MM.1S (cell line): Measurements from ENCODE around the gene FJX1.

Source experiments
- EZH2 ChIP-seq: fragments of 300-600 bp; sonication (generic); optimal IDR thresholded peaks from 2 replicates; pipeline ENCODE3; 2017; ENCODE audit warnings: low read depth, mild to moderate bottlenecking, antibody characterized with exemption, low read length, mixed read lengths
- TF ChIP-seq, protein P1 (sequence below): fragments of 300-600 bp; sonication (generic); IDR thresholded peaks from 2 replicates; pipeline ENCODE4 v1.5.1; 2016; ENCODE audit warnings: antibody characterized with exemption, low read length, mixed read lengths

DNA sequence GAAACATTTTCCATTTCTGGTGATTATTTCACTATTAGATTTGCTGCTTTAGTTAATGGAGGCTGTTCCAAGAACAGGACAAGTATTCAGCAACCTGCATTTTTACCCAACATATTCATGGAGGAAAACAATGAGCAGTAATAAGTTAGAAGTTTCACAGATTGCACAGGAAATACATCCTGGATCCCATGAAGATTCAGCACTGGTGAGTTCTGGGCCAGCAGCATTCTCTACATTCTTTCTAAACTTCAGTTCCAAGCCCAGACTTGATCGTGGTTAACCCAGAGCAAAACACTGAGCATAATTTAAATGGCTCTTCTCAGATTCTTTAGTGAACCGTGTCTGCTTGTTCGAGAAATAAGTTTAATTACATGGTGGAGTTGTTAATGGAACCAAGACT is 3.8 kb downstream of the FJX1 start:
- TF ChIP-seq EZH2, result no peak
- TF ChIP-seq, protein P1, sequence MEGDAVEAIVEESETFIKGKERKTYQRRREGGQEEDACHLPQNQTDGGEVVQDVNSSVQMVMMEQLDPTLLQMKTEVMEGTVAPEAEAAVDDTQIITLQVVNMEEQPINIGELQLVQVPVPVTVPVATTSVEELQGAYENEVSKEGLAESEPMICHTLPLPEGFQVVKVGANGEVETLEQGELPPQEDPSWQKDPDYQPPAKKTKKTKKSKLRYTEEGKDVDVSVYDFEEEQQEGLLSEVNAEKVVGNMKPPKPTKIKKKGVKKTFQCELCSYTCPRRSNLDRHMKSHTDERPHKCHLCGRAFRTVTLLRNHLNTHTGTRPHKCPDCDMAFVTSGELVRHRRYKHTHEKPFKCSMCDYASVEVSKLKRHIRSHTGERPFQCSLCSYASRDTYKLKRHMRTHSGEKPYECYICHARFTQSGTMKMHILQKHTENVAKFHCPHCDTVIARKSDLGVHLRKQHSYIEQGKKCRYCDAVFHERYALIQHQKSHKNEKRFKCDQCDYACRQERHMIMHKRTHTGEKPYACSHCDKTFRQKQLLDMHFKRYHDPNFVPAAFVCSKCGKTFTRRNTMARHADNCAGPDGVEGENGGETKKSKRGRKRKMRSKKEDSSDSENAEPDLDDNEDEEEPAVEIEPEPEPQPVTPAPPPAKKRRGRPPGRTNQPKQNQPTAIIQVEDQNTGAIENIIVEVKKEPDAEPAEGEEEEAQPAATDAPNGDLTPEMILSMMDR, result no peak
